ENCODE measurements around the gene STOML1.

DNA sequence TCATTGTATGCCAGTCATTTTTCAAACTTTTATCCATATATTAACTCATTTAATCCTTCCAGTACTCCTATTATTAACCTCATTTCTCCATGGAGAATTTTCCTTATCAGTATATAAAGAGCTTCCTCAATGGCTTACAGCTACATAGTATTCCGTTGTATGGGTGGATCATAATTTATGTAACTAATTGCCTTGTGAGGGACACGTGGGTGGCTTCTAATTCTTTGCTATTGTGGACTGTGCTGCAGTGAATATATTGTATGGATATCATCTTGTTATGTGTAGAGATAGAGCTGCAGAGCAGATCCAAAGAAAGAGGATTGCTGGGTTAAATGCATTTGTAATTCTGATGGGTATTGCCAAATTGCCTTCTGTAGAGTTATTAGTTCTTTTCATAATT, 27.6 kb upstream of the STOML1 start:
- TF ChIP-seq CTCF (IDR thresholded peaks at IDR 0.05 in 8 of 11, conservative IDR thresholded peaks at IDR 0.05 in 3 of 11) (no peak), POLR2AphosphoS5 (IDR thresholded peaks at IDR 0.05) (no peak), POLR2A (IDR thresholded peaks at IDR 0.05) (no peak)

Data from spleen (tissue), 7 donors.